ENCODE results near the gene CBFA2T2.

DNA sequence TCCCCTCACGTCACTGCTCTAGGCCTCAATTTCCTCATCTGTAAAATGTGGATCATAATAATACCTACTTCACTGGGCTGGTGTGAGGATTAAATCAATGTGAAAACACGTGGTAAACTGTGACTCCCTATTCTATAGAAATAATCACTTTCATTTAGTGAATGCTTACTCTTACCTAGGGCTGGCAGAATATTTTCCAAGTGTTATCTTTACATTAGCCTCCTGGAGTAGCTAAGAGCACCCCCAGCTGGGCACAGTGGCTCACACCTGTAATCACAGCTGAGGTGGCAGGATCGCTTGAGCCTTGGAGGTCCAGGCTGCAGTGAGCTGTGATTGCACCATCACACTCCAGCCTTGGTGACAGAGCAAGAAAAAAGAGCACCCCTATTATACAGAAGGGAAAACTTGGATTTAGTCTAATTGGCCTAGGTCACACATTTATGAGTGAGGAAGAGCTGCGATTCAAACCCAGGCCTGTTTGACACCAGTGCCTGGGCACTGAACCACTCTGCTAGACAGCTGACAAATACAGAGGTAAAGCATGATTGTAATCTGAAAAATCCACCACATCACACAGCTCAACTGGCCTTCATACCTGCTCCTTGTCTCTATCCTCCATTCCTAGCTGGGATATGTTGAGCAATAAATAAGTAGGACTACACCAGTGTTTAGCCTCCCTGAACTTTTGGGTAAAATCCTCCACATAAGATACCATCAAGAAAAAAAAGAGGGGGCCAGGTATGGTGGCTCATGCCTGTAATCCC lies 44.9 kb upstream of the CBFA2T2 start:
- TF ChIP-seq, protein P1, sequence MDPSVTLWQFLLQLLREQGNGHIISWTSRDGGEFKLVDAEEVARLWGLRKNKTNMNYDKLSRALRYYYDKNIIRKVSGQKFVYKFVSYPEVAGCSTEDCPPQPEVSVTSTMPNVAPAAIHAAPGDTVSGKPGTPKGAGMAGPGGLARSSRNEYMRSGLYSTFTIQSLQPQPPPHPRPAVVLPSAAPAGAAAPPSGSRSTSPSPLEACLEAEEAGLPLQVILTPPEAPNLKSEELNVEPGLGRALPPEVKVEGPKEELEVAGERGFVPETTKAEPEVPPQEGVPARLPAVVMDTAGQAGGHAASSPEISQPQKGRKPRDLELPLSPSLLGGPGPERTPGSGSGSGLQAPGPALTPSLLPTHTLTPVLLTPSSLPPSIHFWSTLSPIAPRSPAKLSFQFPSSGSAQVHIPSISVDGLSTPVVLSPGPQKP (IDR thresholded peaks at IDR 0.05; ENCODE audit: borderline replicate concordance, low read depth, low read length) = no peak
- TF ChIP-seq, protein P2, sequence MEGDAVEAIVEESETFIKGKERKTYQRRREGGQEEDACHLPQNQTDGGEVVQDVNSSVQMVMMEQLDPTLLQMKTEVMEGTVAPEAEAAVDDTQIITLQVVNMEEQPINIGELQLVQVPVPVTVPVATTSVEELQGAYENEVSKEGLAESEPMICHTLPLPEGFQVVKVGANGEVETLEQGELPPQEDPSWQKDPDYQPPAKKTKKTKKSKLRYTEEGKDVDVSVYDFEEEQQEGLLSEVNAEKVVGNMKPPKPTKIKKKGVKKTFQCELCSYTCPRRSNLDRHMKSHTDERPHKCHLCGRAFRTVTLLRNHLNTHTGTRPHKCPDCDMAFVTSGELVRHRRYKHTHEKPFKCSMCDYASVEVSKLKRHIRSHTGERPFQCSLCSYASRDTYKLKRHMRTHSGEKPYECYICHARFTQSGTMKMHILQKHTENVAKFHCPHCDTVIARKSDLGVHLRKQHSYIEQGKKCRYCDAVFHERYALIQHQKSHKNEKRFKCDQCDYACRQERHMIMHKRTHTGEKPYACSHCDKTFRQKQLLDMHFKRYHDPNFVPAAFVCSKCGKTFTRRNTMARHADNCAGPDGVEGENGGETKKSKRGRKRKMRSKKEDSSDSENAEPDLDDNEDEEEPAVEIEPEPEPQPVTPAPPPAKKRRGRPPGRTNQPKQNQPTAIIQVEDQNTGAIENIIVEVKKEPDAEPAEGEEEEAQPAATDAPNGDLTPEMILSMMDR (conservative IDR thresholded peaks at IDR 0.05; ENCODE audit: low read depth, low read length) = peak; percentile 9; the same call in 1 of the 2 replicates
- TF ChIP-seq POLR2A (IDR thresholded peaks at IDR 0.05; ENCODE audit: low read depth, low read length) (no peak), RAD21 (IDR thresholded peaks at IDR 0.05; ENCODE audit: low read length) (0 out of 2 replicates have a peak, but pooled peaks have one; percentile 8), SMC3 (IDR thresholded peaks at IDR 0.05; ENCODE audit: low read depth, low read length) (no peak), BHLHE40 (IDR thresholded peaks at IDR 0.05; ENCODE audit: low read depth, low read length) (no peak), RFX5 (IDR thresholded peaks at IDR 0.05; ENCODE audit: low read depth, low read length) (no peak)
- TF ChIP-seq, protein P3, sequence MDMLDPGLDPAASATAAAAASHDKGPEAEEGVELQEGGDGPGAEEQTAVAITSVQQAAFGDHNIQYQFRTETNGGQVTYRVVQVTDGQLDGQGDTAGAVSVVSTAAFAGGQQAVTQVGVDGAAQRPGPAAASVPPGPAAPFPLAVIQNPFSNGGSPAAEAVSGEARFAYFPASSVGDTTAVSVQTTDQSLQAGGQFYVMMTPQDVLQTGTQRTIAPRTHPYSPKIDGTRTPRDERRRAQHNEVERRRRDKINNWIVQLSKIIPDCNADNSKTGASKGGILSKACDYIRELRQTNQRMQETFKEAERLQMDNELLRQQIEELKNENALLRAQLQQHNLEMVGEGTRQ (IDR thresholded peaks at IDR 0.05; ENCODE audit: low read depth, low read length) = no peak

Measured in IMR-90 (cell line).